ENCODE measurements around the gene NEK10.

GRCh38 chr3:27097182-27097581, 272.0 kb downstream of the NEK10 start:
- TF ChIP-seq, protein P1, sequence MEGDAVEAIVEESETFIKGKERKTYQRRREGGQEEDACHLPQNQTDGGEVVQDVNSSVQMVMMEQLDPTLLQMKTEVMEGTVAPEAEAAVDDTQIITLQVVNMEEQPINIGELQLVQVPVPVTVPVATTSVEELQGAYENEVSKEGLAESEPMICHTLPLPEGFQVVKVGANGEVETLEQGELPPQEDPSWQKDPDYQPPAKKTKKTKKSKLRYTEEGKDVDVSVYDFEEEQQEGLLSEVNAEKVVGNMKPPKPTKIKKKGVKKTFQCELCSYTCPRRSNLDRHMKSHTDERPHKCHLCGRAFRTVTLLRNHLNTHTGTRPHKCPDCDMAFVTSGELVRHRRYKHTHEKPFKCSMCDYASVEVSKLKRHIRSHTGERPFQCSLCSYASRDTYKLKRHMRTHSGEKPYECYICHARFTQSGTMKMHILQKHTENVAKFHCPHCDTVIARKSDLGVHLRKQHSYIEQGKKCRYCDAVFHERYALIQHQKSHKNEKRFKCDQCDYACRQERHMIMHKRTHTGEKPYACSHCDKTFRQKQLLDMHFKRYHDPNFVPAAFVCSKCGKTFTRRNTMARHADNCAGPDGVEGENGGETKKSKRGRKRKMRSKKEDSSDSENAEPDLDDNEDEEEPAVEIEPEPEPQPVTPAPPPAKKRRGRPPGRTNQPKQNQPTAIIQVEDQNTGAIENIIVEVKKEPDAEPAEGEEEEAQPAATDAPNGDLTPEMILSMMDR (IDR thresholded peaks at IDR 0.05) = no peak
- no peak for TF ChIP-seq POLR2A (IDR thresholded peaks at IDR 0.05)

Data from thyroid gland (tissue), 4 donors.